Left lung (tissue), 10 donors: Measurements from ENCODE around the gene TEX19. TPM values are rescaled to one million over a fixed set of nuclear protein-coding genes. Genes with fewer than 3 reads are reported as not detected.

Source experiments
- ATAC-seq: fragments of 200-7000 bp; cut with Tn5 transposase; one replicate; pipeline ENCODE4 v1.9.1; 2020; ENCODE audit warnings: moderate library complexity
- DNase-seq, 4 donors: peaks; one replicate each; pipeline ENCODE4 v3.0.0-alpha.2; 2013 to 2020
- H3K27ac ChIP-seq, 2 donors: fragments of 200-600 bp; sonication (generic) in 1 of 2; one replicate each; pipeline versions ENCODE4 v1.5.0 to v1.8.0; 2020 to 2021
- H3K27me3 ChIP-seq, 2 donors: fragments of 200-600 bp; sonication (generic) in 1 of 2; one replicate each; pipeline versions ENCODE4 v1.5.0 to v1.8.0; 2020 to 2021
- H3K36me3 ChIP-seq, 2 donors: fragments of 200-600 bp; sonication (generic) in 1 of 2; one replicate each; pipeline versions ENCODE4 v1.5.0 to v1.8.0; 2020 to 2021
- H3K4me1 ChIP-seq, 2 donors: fragments of 200-600 bp; one replicate each; pipeline ENCODE4 v1.8.0; 2021
- H3K4me3 ChIP-seq, 2 donors: fragments of 200-600 bp; sonication (generic) in 1 of 2; one replicate each; pipeline versions ENCODE4 v1.5.0 to v1.8.0; 2020 to 2021; ENCODE audit warnings: mild to moderate bottlenecking in 1 of 2
- H3K9me3 ChIP-seq, 2 donors: fragments of 200-600 bp; sonication (generic) in 1 of 2; one replicate each; pipeline versions ENCODE4 v1.5.0 to v1.8.0; 2020 to 2021
- intact Hi-C, 2 donors: fragments of 100-400 bp; cut with DNase I; formaldehyde crosslinking; loops; one replicate each; pipeline versions ENCODE4 v1.11.2 to v1.14.2; 2022
- polyA plus RNA-seq, 6 donors: library from polyadenylated mRNA; unstranded; fragments of 120-200 nt; gene quantifications; one replicate each; pipeline ENCODE4 v1.2.1, GENCODE V29; 2013; ENCODE audit not compliant: insufficient read length in 6 of 6
- total RNA-seq, 2 donors: library from RNA; stranded (reverse); fragmentation: NEBNext Ultra II Directional; extraction: Animal tissue kit (Norgen Biotek cat#: 25700); gene quantifications; one replicate each; pipeline ENCODE4 v1.2.1, GENCODE V29; 2021
- TF ChIP-seq, protein P1 (sequence below), 2 donors: fragments of 200-600 bp; sonication (generic) in 1 of 2; IDR thresholded peaks; one replicate each; pipeline versions ENCODE4 v1.5.0 to v1.8.0; 2021; ENCODE audit warnings: antibody characterized with exemption in 2 of 2
- donor health status: DM: no; HTN: yes; CAD: no.
- donor health status: DM: no; HTN: no; CAD: no.

Gene TEX19
- total and polyA plus RNA-seq, 8 donors: 0.07 TPM; not detected in 7

DNA sequence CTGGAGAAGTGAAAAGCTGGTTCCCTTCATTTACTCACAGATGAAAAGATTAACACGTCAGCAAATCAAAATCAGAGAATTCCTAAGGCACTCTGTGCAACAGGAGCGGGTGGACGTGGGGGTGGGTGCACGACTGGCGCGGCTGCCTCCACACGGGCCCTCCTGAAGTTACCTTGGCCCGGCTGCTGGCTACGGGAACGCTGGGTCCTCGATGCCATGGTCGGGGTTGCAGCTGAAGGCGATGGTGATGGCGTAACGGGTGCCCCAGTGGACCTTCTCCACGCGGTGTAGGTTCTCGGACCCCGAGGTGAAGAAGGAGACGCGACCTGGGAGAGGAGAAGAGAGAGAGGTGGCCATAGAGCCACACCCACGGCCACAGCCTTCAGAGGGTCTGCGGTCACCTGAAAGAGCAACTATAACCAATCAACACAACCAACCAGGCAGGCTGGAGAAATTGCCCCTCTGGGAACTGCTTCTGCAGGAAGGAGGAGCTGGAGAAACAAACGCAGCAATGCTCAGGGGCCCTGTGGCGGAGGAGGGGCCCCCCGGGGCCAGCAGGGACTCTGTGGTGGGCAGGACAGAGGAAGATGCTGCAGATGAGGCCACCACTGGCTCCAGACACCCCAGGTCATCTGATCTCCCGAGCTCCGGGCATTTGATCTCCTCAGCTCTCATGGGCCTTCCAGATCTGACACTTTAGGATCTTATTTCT lies 33.3 kb downstream of the TEX19 start:
- TF ChIP-seq, protein P1, sequence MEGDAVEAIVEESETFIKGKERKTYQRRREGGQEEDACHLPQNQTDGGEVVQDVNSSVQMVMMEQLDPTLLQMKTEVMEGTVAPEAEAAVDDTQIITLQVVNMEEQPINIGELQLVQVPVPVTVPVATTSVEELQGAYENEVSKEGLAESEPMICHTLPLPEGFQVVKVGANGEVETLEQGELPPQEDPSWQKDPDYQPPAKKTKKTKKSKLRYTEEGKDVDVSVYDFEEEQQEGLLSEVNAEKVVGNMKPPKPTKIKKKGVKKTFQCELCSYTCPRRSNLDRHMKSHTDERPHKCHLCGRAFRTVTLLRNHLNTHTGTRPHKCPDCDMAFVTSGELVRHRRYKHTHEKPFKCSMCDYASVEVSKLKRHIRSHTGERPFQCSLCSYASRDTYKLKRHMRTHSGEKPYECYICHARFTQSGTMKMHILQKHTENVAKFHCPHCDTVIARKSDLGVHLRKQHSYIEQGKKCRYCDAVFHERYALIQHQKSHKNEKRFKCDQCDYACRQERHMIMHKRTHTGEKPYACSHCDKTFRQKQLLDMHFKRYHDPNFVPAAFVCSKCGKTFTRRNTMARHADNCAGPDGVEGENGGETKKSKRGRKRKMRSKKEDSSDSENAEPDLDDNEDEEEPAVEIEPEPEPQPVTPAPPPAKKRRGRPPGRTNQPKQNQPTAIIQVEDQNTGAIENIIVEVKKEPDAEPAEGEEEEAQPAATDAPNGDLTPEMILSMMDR (IDR thresholded peaks at IDR 0.05): no peak
- no peak for DNase-seq
- peaks cover 0 to 10% of the 10 kb centered on the region in 2 donors for H3K27me3 ChIP-seq
- peaks cover 0 to 34% of the 10 kb centered on the region in 2 donors for H3K36me3 ChIP-seq
- H3K4me3 ChIP-seq: no peak overlapping the region
- no peak overlapping the region for H3K27ac ChIP-seq
- no peaks in the 10 kb centered on the region for H3K9me3 ChIP-seq
- peaks cover 0 to 2% of the 10 kb centered on the region in 2 donors for H3K4me1 ChIP-seq
- no peak for ATAC-seq
- intact Hi-C loops: no loop called here

DNA sequence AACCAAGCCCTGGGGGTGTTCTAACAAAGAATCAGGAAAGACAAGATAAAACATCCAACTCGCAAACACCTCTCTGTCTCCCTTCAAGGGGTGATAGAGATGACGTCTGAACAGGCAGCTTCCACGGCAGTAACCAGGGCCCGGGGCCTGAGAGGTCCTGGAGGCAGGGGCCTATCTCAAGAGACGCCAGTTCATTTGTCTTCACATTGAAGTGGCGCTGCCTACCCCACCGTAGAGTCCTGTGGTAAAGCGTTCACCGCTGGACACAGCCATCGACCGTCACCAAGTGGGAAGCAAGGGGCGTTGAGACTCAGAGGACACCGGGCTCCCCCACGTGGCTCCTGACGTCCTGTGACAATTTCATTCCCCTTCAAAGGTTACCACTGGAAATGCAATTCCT lies 33.9 kb downstream of the TEX19 start:
- Histone ChIP-seq H3K4me3 (no peak overlapping the region), H3K4me1 (no peaks in the 10 kb centered on the region), H3K27me3 (peaks cover 0 to 5% of the 10 kb centered on the region in 2 donors), H3K36me3 (peaks cover 0 to 34% of the 10 kb centered on the region in 2 donors), H3K9me3 (no peaks in the 10 kb centered on the region), H3K27ac (no peak overlapping the region)
- intact Hi-C loops: no loop called here
- ATAC-seq: no peak
- DNase-seq: peak in 1 of 4 donors; percentile 34
- TF ChIP-seq, protein P1 (IDR thresholded peaks at IDR 0.05): no peak

DNA sequence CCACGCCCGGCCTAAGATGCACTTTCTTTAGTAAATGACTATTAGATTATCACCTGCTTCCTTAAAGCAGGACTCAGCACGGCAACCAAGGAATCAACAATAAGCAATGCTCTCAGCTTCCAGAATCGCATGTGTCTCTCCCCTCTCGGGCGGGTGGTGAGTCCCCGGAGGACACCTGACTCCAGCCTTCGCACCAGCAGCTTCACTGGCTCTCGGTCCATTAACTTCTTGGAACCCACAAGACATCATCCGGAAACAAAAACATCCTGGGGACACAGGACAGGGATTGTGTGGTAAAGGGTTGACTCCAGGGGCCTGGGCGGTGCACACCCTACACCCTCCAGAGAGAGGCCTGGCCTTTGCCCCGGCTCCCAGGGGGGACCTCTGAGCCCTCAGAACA lies 35.2 kb downstream of the TEX19 start:
- intact Hi-C loops: no loop called here
- Histone ChIP-seq H3K27me3 (no peaks in the 10 kb centered on the region), H3K27ac (no peak overlapping the region), H3K36me3 (peaks cover 0 to 36% of the 10 kb centered on the region in 2 donors), H3K4me1 (peaks cover 2 to 3% of the 10 kb centered on the region in 2 donors), H3K4me3 (no peak overlapping the region), H3K9me3 (no peaks in the 10 kb centered on the region)
- TF ChIP-seq, protein P1 (IDR thresholded peaks at IDR 0.05): no peak
- ATAC-seq (no peak), DNase-seq (peak in 1 of 4 donors; percentile 7)

DNA sequence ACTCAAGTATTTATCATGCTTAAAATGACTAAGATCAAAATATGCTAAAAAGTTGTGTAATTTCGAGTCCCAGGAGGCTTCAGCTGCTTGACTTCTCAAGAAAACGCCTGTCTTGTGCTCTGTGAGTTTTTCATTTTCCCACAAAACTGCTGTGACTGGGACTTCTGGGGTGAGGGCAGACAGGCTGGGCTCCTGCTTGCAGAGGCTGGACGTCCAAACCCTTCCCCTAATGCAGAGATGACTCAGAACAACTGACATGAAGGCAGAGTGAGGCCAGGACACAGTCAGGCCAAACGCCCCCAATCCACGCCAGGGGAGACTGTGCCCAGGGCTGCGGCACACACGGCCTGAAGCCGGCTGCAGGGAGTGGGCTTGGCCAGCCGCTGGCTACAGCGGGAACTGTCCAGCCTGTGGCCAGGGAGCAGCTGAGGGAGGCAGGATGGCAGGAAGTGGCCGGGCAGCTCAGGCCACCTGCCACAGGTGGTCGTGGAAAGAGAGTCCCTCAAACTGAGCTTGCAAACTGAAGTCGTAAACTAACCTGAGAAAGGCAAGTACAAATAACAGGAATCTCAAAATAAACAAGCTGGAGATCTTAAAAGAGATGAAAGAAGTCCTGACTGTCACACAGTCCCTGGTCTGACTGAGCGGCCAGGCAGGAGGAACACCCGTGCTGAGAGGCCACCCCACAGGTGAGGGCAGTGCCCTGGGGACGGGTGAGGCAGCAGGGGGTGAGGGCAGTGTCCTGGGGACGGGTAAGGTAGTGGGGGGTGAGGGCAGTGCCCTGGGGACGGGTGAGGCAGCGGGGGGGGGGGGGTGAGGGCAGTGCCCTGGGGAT lies 37.8 kb downstream of the TEX19 start:
- H3K36me3 ChIP-seq: peaks cover 0 to 48% of the 10 kb centered on the region in 2 donors
- ATAC-seq (no peak), DNase-seq (peak in 1 of 4 donors; percentile 52)
- intact Hi-C loops: no loop called here
- H3K27ac ChIP-seq: no peak overlapping the region
- H3K27me3 ChIP-seq: no peaks in the 10 kb centered on the region
- peaks cover 8 to 25% of the 10 kb centered on the region in 2 donors for H3K4me1 ChIP-seq
- H3K9me3 ChIP-seq: no peaks in the 10 kb centered on the region
- H3K4me3 ChIP-seq: no peak overlapping the region
- TF ChIP-seq, protein P1 (IDR thresholded peaks at IDR 0.05): no peak
